GM18519 (cell line): Measurements from ENCODE around the gene ZIC5.
"Not testable (repeated sequence)": the region's sequence is repeated elsewhere in the genome, so short reads cannot be mapped to it uniquely, and the experiment has no call there.

Experiments used
- ATAC-seq: cut with Tn5 transposase; IDR thresholded peaks from one replicate; pipeline ENCODE4 v1.9.1; 2021; ENCODE audit warnings: mild to moderate bottlenecking, moderate library complexity; ENCODE audit not compliant: unreplicated experiment, low FRiP score

ZIC5 gene

DNA sequence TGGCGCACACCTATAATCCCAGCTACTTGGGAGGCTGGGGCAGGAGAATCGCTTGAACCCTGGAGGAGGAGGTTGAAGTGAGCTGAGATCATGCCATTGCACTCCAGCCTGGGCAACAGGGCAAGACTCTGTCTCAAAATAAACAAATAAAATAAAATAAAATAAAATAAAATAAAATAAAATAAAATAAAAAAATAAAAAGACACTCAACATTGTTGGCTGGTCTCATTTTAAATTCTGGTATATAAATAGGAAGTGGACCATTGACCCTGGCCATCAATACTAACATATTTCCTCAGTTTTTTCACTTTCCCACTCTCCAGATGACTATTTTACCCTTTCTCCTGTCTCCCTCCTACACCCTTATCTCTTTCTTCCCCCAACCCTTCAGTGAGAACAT lies 26.1 kb downstream of the ZIC5 start:
- not testable (repeated sequence) for ATAC-seq

DNA sequence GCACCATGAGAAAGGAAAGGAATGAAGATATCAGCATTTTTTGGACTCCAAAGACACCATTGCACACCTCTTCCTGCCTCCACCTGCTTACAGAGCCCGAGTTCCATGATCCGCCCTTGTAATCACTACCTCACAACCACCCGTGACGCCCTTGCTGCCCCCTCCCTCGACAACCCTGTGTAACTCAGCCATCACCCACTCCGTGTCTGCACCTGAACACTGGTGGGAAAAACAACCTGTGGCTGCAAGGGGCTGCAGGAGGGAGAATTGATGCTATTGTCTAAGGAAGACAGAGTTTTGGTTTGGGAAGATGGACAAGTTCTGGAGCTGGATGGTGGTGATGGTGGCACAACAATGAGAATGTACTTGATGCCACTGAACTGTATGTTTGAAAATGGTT lies 27.0 kb downstream of the ZIC5 start:
- ATAC-seq, result no peak

GRCh38 chr13:99944102-99944501 lies 27.5 kb downstream of the ZIC5 start:
- ATAC-seq, result no peak

DNA sequence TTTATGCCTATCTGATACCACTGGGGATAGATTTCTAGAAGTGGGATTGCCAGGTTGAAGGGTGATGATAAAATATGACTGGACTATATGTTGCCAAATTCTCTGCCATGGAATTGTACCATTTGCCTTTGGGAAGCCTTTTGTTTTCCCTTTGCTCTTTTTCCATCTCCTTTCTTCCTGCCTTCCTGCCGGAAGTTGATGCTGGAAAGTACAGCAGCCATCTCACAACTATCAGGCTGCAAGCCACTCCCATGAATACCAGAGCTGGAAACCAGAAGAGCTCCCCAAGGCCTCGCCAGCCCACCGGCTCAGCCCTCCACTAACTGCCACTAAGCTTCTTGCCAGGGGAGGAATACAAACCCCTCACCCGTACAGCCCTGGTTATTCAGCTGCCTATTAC lies 29.7 kb downstream of the ZIC5 start:
- ATAC-seq, result no peak

GRCh38 chr13:99941086-99941485 lies 30.5 kb downstream of the ZIC5 start:
- no peak for ATAC-seq

DNA sequence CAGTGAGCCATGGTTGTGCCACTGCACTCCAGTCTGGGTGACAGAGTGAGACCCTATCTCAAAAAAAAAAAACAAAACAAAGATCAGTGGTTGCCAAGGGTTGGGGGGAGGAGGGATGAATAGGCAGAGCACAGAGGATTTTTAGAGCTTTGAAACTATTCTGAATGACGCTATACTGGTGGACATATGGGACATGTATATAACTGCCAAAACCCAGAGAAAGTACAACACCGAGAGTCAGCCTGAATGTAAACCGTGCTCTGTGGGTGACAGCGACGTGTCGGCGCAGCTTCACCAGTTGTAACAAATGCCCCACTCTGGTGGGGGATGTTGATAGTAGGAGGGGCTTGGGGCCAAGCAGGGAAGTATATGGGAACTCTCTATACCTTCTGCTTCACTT lies 32.9 kb downstream of the ZIC5 start:
- ATAC-seq, result no peak

GRCh38 chr13:99935772-99936171 lies 35.8 kb downstream of the ZIC5 start:
- no peak for ATAC-seq

DNA sequence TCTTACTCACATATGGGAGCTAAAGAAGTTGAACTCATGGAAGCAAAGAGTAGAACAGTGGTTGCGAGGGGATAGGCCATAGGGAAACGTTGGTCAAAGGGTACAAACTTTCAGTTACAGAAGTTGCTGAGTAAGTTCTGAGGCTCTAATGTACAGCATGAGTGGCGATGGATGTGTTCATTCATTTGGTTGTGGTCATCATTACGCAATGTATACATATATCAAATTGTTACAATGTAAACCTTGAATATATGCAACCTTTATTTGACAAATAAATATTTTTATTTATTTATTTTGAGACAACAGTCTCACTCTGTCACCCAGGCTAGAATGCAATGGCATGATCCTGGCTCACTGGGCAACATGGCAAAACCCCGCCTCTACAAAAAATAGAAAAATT lies 38.7 kb downstream of the ZIC5 start:
- no peak for ATAC-seq

DNA sequence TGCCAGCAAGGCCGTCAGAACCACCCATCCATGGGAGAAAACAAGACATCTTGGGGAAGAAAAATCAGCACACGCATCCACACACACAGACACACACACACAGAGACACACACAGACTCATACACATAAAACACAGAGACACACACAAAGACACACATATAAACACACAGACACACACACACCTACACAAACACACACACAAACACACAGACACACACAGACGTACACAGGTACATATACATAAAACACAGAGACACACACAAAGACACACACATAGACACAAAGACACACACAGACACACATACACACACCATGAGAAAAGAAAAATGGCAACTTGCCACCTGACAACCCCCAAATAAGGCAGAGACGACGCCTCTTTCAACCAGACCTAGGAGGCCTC lies 40.6 kb downstream of the ZIC5 start:
- no peak for ATAC-seq

GRCh38 chr13:99929866-99930265 lies 41.7 kb downstream of the ZIC5 start:
- no peak for ATAC-seq

DNA sequence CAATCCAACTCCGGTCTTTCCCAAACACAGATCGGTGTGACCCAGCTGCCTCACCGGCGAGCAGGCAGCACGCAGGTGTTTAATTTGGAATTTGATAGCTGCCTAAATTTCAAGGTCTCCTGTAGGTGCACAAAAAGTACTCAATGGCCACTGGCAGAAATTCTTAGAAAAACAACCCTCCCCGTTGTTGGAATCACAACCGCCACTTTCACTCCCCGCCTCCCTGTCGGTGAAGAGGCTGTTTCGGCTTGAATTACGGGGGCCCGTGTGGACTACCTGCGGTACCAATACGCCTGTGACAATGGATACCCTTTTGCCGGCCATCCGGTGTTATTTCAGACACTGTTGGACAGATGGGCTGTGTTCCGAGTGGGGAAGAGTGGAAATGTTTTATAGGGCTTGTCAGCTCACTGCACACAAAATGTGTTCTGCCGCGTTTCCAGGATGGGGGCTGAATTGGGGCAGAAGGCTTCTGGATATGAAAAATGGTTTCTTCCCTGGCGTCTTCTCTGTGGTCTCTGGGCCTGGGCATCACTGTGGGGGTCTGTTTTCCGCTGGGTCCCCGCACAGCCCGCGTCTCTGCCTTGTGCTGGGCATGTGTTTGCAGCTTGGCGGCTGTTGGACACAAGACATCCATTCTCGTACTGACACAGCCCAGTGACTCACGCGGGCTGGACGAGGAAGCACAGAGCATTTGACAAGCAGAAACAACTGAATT lies 45.4 kb downstream of the ZIC5 start:
- no peak for ATAC-seq

DNA sequence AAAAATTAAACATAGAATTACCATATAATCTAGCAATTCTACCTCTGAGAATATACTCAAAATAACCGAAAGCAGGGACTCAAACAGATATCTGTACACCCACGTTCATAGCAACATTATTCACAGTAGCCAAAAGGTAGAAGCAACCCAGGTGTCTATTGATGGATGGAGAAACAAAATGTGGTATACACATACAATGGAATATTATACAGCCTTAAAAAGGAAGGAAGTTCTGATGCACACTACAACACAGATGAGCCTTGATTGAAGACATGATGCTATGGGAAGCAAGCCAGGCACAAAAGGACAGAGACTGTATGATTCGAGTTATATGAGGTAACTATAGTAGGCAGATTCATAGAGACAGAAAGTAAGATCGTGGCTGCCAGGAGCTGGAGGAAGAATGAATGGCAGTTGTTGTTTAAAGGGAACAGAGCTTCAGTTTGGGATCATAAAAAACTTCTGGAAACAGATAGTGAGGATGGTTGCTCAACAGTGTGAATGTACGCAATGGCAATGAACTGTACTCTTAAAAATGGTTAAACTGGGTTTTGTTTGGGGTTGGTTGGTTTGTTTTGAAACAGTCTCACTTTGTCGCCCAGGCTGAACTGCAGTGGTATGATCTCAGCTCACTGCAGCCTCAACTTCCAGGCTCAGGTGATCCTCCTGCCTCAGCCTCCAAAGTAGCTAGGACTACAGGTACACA lies 47.5 kb downstream of the ZIC5 start:
- no peak for ATAC-seq

DNA sequence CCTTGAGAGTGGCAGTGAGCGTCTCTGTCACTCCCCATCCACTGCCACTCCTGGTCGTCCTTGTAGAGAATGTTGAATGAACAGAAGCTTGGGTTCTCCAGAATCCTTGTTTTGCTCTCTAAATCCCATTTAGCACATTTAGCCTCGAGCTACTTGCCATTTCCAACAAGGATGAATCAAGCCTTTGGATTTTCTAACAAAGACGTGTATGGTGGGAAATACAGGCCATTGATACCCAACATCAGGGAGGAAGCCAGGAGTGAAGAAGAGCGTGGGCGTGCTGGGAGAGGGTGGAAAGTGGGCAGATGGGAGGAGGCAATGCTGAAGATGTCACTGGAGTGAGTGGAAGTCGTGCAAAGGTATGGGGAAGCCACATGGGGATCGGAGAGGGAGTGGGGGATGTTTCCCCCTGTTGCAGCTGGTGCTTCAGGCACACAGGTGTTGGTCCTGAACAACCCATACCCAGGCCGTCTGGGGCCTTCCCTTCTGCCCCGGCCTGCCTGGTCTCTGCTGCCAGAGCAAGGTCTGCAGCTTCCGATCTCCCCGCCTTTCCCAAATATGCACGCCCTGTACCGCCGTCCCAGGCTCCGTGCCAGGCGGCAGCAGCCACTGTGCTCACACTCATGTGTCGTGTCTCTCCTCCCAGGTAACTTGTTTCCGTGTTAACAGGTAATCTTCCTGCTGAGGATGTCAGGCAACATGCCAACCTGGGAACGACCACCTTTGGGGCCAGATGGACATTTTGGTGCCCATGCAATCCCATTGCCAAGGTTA lies 48.7 kb downstream of the ZIC5 start:
- no peak for ATAC-seq

- no peak for ATAC-seq
Measured at GRCh38 chr13:99919132-99919531, 52.4 kb downstream of the ZIC5 start.

- ATAC-seq, result no peak
Measured at GRCh38 chr13:99916366-99917103, 55.0 kb downstream of the ZIC5 start.

DNA sequence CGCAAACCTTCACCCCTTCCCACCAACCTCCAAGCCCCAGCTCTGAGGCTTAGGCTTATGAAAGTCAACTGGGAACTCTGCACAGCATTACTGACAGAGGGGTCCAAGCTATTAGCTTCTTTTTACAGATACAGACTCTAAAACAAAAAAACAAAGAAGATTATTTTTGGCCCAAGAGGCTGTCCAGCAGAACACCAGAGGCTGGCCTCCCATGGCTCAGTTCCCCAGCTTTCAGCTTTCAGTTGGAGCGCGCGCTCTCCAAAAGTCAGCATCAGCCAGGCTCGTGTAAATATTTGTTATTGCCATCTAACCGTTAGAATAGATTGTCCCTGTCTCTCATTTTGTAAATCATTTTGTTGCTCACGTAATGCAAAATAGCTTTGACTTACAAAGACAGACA lies 58.4 kb downstream of the ZIC5 start:
- no peak for ATAC-seq
